CD14-positive monocyte (primary cell): Measurements from ENCODE around the gene CAMSAP3. TPM values are rescaled to one million over a fixed set of nuclear protein-coding genes. Genes with fewer than 3 reads are reported as not detected.
A peak's percentile ranks its signal among the peaks of the same experiment; 100 is the strongest.

Source experiments
- DNase-seq, 3 donors: peaks; one replicate each; pipeline ENCODE4 v3.0.0-alpha.2; 2011 to 2022
- H2AFZ ChIP-seq: 2 replicates; pipeline ENCODE4 v1.6.0; 2012; ENCODE audit warnings: mild to moderate bottlenecking, low read depth, low read length, inconsistent platforms; ENCODE audit not compliant: insufficient read depth, poor library complexity, severe bottlenecking
- H3K27ac ChIP-seq, 2 donors: 1 replicate in 1 of 2; 2 replicates in 1 of 2; pipeline ENCODE4 v1.5.1; 2012 to 2013; ENCODE audit warnings: low read length in 2 of 2, control low read depth in 1 of 2, inconsistent platforms in 1 of 2, low read depth in 1 of 2, mild to moderate bottlenecking in 1 of 2
- H3K27me3 ChIP-seq, 2 donors: one replicate each; pipeline versions ENCODE4 v1.6.0 to v1.6.1; 2011 to 2013; ENCODE audit warnings: low read length in 2 of 2; ENCODE audit not compliant: control insufficient read depth in 2 of 2, insufficient read depth in 2 of 2
- H3K36me3 ChIP-seq, 2 donors: replicated peaks in 1 of 2; 1 replicate in 1 of 2; 2 replicates in 1 of 2; pipeline versions ENCODE4 v1.5.1 to v1.6.1; 2012 to 2013; ENCODE audit warnings: low read length in 2 of 2, control low read depth in 1 of 2, inconsistent platforms in 1 of 2, mild to moderate bottlenecking in 1 of 2; ENCODE audit not compliant: insufficient read depth in 2 of 2, control insufficient read depth in 1 of 2
- H3K4me1 ChIP-seq, 2 donors: 1 replicate in 1 of 2; 2 replicates in 1 of 2; pipeline versions ENCODE4 v1.5.1 to v1.6.1; 2012 to 2013; ENCODE audit warnings: low read length in 2 of 2, control low read depth in 1 of 2, inconsistent platforms in 1 of 2, mild to moderate bottlenecking in 1 of 2, moderate library complexity in 1 of 2; ENCODE audit not compliant: insufficient read depth in 2 of 2, control insufficient read depth in 1 of 2
- H3K4me2 ChIP-seq: replicated peaks from 2 replicates; pipeline ENCODE3; 2012; ENCODE audit warnings: low read length, moderate library complexity, mild to moderate bottlenecking; ENCODE audit not compliant: poor library complexity, severe bottlenecking; ENCODE audit errors: extremely low read depth
- H3K4me3 ChIP-seq, 3 experiments: fragments of 200-600 bp in 1 of 3; sonication (generic) in 1 of 3; replicated peaks in 1 of 3; 1 replicate in 2 of 3; 2 replicates in 1 of 3; pipeline ENCODE4 v1.5.1; 2011 to 2013; ENCODE audit warnings: low read length in 3 of 3, mild to moderate bottlenecking in 3 of 3, control low read depth in 2 of 3, low read depth in 2 of 3, inconsistent platforms in 1 of 3, moderate library complexity in 1 of 3
- H3K79me2 ChIP-seq: 2 replicates; pipeline ENCODE4 v1.6.0; 2012; ENCODE audit warnings: mild to moderate bottlenecking, control low read depth, inconsistent platforms, low read length, moderate library complexity; ENCODE audit not compliant: insufficient read depth
- H3K9ac ChIP-seq: 2 replicates; pipeline ENCODE4 v1.6.0; 2017; ENCODE audit warnings: low read length, mild to moderate bottlenecking; ENCODE audit not compliant: insufficient read depth, poor library complexity, severe bottlenecking
- H3K9me3 ChIP-seq, 2 donors: replicated peaks in 1 of 2; 1 replicate in 1 of 2; 2 replicates in 1 of 2; pipeline versions ENCODE4 v1.5.1 to v1.6.1; 2012 to 2013; ENCODE audit warnings: low read length in 2 of 2, control low read depth in 1 of 2; ENCODE audit not compliant: control insufficient read depth in 1 of 2, insufficient read depth in 1 of 2
- H4K20me1 ChIP-seq: 2 replicates; pipeline ENCODE4 v1.6.0; 2012; ENCODE audit warnings: mild to moderate bottlenecking, low read length, control low read depth, moderate library complexity; ENCODE audit not compliant: insufficient read depth
- H3K27ac Mint-ChIP-seq, 7 donors: one replicate each; pipeline ENCODE4 v1.8.0; 2020; ENCODE audit warnings: mild to moderate bottlenecking in 7 of 7, mixed read lengths in 7 of 7, moderate library complexity in 6 of 7, inconsistent platforms in 2 of 7
- H3K27me3 Mint-ChIP-seq, 3 donors: one replicate each; pipeline ENCODE4 v1.8.0; 2021 to 2022; ENCODE audit warnings: low read depth in 3 of 3, mild to moderate bottlenecking in 3 of 3, mixed read lengths in 3 of 3, moderate library complexity in 3 of 3, inconsistent platforms in 1 of 3
- H3K36me3 Mint-ChIP-seq, 2 donors: one replicate each; pipeline ENCODE4 v1.8.0; 2020; ENCODE audit warnings: mixed read lengths in 2 of 2, inconsistent platforms in 1 of 2, mild to moderate bottlenecking in 1 of 2
- H3K4me1 Mint-ChIP-seq: one replicate; pipeline ENCODE4 v1.8.0; 2020; ENCODE audit warnings: mild to moderate bottlenecking, mixed read lengths
- H3K4me3 Mint-ChIP-seq, 2 donors: one replicate each; pipeline ENCODE4 v1.8.0; 2020; ENCODE audit warnings: mild to moderate bottlenecking in 2 of 2, mixed read lengths in 2 of 2, moderate library complexity in 1 of 2
- H3K9me3 Mint-ChIP-seq, 7 donors: one replicate each; pipeline ENCODE4 v1.8.0; 2020 to 2022; ENCODE audit warnings: mixed read lengths in 7 of 7, mild to moderate bottlenecking in 6 of 7, moderate library complexity in 6 of 7, inconsistent platforms in 2 of 7
- WGBS: methylation state at CpG from one replicate; pipeline ENCODE4 v1.1.5; 2013; ENCODE audit warnings: missing lambda C conversion rate; ENCODE audit not compliant: insufficient coverage; 5-methylcytosine and 5-hydroxymethylcytosine counted together
- intact Hi-C, 2 donors: fragments of 100-400 bp; cut with micrococcal nuclease; formaldehyde crosslinking; loops; one replicate each; pipeline versions ENCODE4 v1.15.0 to v1.15.1; 2023
- polyA plus RNA-seq, 3 donors: library from polyadenylated mRNA; depleted of rRNA in 1 of 3; unstranded in 2 of 3; stranded (reverse) in 1 of 3; fragments of 300-500 nt in 2 of 3; fragments of >200 nt in 1 of 3; fragmentation: Illumina TruSeq in 2 of 3; gene quantifications; 1 replicate in 2 of 3; 2 replicates in 1 of 3; pipeline ENCODE4 v1.2.3, GENCODE V29; 2012 to 2021
- TF ChIP-seq, protein P1 (sequence below): fragments of 200-600 bp; IDR thresholded peaks from one replicate; pipeline ENCODE4 v1.8.0; 2022; ENCODE audit warnings: antibody characterized with exemption, mild to moderate bottlenecking

The CAMSAP3 gene
- polyA plus RNA-seq, 3 donors = 0.05 TPM; not detected in 2

DNA sequence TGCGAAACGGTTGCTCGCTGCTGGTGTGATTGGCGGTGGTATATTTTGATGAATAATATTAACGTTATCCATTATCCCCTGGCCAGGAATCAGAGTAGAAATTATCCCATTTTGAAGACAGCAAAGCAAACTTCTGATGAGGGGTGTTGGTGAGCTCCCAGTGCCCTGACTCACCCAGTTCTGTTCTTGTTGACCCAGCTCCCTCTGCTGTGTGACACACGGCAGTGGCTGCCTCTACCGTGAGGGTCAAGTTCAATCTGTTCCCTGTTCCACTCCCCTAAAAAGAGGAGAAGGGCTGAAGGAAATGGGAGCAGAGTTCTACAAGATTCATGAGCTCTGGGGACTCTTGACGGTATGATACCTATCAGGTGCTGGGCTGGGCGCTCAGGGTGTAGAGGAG lies 2.0 kb downstream of the CAMSAP3 start:
- H3K4me2 ChIP-seq = no peak overlapping the region
- Mint-ChIP-seq H3K27ac (no peak overlapping the region), H3K9me3 (peaks cover 0 to 23% (median 2%) of the 10 kb centered on the region in 7 donors), H3K27me3 (peaks cover 54 to 61% (median 60%) of the 10 kb centered on the region in 3 donors), H3K4me3 (peak overlapping the region in 1 of 2 donors; percentile 72), H3K4me1 (peaks cover 6% of the 10 kb centered on the region), H3K36me3 (peaks cover 0 to 2% of the 10 kb centered on the region in 2 donors)
- H3K9ac ChIP-seq = no peak overlapping the region
- no peak for DNase-seq
- intact Hi-C loops = no loop called here
- no peak overlapping the region for H3K27ac ChIP-seq
- H2AFZ ChIP-seq = no peak overlapping the region
- peaks cover 0 to 15% of the 10 kb centered on the region in 2 donors for H3K9me3 ChIP-seq
- peaks cover 33 to 49% of the 10 kb centered on the region in 2 donors for H3K27me3 ChIP-seq
- H3K4me1 ChIP-seq = peaks cover 4 to 6% of the 10 kb centered on the region in 2 donors
- TF ChIP-seq, protein P1, sequence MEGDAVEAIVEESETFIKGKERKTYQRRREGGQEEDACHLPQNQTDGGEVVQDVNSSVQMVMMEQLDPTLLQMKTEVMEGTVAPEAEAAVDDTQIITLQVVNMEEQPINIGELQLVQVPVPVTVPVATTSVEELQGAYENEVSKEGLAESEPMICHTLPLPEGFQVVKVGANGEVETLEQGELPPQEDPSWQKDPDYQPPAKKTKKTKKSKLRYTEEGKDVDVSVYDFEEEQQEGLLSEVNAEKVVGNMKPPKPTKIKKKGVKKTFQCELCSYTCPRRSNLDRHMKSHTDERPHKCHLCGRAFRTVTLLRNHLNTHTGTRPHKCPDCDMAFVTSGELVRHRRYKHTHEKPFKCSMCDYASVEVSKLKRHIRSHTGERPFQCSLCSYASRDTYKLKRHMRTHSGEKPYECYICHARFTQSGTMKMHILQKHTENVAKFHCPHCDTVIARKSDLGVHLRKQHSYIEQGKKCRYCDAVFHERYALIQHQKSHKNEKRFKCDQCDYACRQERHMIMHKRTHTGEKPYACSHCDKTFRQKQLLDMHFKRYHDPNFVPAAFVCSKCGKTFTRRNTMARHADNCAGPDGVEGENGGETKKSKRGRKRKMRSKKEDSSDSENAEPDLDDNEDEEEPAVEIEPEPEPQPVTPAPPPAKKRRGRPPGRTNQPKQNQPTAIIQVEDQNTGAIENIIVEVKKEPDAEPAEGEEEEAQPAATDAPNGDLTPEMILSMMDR = no peak
- H4K20me1 ChIP-seq = no peaks in the 10 kb centered on the region
- no peaks in the 10 kb centered on the region for H3K79me2 ChIP-seq
- H3K36me3 ChIP-seq = no peaks in the 10 kb centered on the region
- H3K4me3 ChIP-seq = no peak overlapping the region
- 92% methylated on average over 6 of the region's 9 CpGs for WGBS

- Histone ChIP-seq H3K4me1 (peaks cover 4 to 6% of the 10 kb centered on the region in 2 donors), H4K20me1 (no peaks in the 10 kb centered on the region), H3K79me2 (no peaks in the 10 kb centered on the region), H3K27me3 (peaks cover 33 to 47% of the 10 kb centered on the region in 2 donors), H3K4me3 (no peak overlapping the region), H3K9ac (no peak overlapping the region), H3K27ac (no peak overlapping the region), H3K4me2 (no peak overlapping the region), H3K9me3 (peaks cover 0 to 15% of the 10 kb centered on the region in 2 donors), H2AFZ (no peak overlapping the region), H3K36me3 (no peaks in the 10 kb centered on the region)
- H3K27me3 Mint-ChIP-seq = peaks cover 51 to 61% (median 56%) of the 10 kb centered on the region in 3 donors
- H3K36me3 Mint-ChIP-seq = peaks cover 0 to 2% of the 10 kb centered on the region in 2 donors
- peaks cover 6% of the 10 kb centered on the region for H3K4me1 Mint-ChIP-seq
- intact Hi-C loops = no loop called here
- H3K4me3 Mint-ChIP-seq = peak overlapping the region in 1 of 2 donors; percentile 72
- 77% methylated on average over 6 of the region's 6 CpGs for WGBS
- no peak for DNase-seq
- H3K9me3 Mint-ChIP-seq = peaks cover 0 to 23% (median 2%) of the 10 kb centered on the region in 7 donors
- TF ChIP-seq, protein P1 = no peak
- H3K27ac Mint-ChIP-seq = no peak overlapping the region
These were observed 2.5 kb downstream of the CAMSAP3 start for GRCh38 chr19:7598180-7598579.
